ENCODE results near the gene TXNDC2.
"Not testable (repeated sequence)": the region's sequence is repeated elsewhere in the genome, so short reads cannot be mapped to it uniquely, and the experiment has no call there.

The TXNDC2 gene

DNA sequence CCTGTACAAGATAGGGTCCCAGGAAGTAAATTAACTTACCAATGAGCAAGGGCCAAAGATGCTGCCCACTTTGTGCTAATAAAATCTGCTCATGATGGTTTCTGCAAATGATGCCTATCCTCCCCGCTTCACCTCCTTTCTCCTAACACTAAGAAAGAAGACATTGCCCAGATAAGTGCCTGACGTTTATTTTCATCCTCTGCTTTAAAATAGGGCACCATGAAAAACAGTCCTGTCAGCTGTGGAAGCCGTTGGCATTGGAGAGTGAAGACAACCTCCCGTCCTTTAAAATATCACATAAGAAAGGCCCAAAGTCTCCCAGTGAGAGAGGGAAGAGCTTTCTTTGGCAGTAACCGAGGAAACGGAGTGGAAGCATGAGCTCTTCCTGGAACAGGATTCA lies 1.7 kb upstream of the TXNDC2 start:
- DNase-seq (ENCODE audit: low read depth in 2 of 3, low spot score in 2 of 3): no peak

GRCh38 chr18:9884532-9885140 lies 1.1 kb upstream of the TXNDC2 start:
- DNase-seq (ENCODE audit: low read depth in 2 of 3, low spot score in 2 of 3): no peak

DNA sequence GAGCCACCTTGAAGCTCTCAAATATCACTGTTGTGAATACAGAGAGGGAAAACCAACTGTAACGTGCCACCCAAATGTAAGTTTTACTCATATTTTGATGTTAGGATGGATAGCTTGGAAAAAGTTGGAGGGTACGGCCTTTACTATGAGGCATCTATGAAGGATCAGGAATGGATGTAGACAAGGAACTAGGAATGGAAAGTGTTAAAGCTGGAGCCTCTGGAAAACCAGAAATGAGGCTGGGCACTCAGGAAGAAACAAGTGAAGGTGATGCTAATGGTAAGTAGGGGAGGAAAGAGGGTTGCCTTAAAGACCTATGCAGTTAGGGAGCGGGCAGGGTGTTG lies 204 bp downstream of the TXNDC2 start:
- no peak for DNase-seq (ENCODE audit: low read depth in 2 of 3, low spot score in 2 of 3)

DNA sequence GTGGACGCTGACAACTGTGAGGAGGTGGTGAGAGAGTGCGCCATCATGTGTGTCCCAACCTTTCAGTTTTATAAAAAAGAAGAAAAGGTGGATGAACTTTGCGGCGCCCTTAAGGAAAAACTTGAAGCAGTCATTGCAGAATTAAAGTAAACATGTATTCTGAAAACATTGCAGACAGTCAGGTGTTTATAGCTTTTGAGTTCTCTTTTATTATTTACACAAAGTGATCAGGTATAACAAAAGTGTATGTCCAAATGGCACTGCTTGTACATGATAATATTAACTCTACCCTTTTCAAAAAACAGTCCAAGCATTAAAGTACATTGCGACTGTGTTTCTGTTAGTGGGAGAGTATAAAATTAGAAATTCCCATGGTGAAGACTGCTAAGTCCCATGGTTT lies 2.2 kb downstream of the TXNDC2 start:
- DNase-seq (ENCODE audit: low read depth in 2 of 3, low spot score in 2 of 3): no peak

DNA sequence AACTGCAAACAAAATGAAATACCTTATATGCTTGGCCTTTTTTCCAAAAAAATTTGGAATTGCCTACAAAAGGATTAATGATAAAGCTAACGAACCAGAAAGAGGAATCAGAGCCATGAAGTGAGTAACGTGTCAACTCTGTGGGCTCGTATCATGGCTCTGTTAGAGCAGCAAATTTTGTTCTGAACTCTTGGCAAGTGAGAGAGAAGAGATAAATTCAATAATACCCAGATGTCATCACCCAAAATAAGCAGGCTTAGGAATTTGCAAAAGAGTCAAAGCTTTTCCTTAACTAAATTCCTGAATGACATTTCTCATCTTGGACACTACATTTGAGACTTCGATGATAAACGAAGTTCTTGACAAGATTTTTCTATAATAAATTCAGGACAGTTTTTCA lies 4.4 kb downstream of the TXNDC2 start:
- no peak for DNase-seq (ENCODE audit: low read depth in 2 of 3, low spot score in 2 of 3)

GRCh38 chr18:9890957-9891356 lies 5.2 kb downstream of the TXNDC2 start:
- DNase-seq (ENCODE audit: low read depth in 2 of 3, low spot score in 2 of 3): no peak

GRCh38 chr18:9891515-9891914 lies 5.7 kb downstream of the TXNDC2 start:
- DNase-seq (ENCODE audit: low read depth in 2 of 3, low spot score in 2 of 3): not testable (repeated sequence)

- no peak for DNase-seq (ENCODE audit: low read depth in 2 of 3, low spot score in 2 of 3)
Measured at GRCh38 chr18:9894454-9895068, 8.8 kb downstream of the TXNDC2 start.

DNA sequence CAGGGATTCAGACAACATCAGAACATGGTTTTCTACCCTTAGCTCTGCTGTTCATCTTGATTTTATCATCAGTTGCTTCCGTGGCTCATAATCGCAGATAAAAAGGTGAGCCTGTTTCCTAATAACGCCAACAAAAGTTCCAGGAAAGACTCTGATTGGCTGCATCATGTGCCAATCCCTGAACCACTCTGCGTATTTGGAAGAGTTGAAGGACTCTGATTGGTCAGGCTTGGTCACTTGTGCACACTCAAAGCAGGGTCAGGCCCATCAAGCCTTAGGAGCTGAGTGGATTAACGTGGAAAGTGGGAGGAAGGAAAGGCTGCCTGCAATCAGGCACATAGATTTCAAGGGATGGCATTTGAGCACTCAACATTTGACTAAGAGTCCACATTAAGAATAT lies 11.4 kb downstream of the TXNDC2 start:
- DNase-seq (ENCODE audit: low read depth in 2 of 3, low spot score in 2 of 3): no peak

DNA sequence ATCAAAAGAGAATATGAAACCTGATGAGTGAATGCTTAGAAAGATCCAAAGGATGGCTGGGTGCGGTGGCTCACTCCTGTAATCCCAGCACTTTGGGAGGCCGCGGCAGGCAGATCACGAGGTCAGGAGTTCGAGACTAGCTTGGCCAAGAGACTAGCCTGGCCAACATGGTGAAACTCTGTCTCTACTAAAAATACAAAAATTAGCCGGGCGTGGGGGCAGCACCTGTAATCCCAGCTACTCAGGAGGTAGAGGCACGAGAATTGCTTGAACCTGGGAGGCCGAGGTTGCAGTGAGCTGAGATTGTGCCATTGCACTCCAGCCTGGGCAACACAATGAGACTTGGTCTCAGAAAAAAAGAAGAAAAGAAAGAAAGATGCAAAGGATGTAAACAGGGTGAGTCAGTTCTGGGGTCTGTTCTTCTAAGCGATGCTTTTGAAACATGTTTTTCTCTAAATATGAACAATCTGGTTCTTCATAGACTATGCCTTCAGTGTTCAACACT lies 12.1 kb downstream of the TXNDC2 start:
- DNase-seq (ENCODE audit: low read depth in 2 of 3, low spot score in 2 of 3): not testable (repeated sequence)

DNA sequence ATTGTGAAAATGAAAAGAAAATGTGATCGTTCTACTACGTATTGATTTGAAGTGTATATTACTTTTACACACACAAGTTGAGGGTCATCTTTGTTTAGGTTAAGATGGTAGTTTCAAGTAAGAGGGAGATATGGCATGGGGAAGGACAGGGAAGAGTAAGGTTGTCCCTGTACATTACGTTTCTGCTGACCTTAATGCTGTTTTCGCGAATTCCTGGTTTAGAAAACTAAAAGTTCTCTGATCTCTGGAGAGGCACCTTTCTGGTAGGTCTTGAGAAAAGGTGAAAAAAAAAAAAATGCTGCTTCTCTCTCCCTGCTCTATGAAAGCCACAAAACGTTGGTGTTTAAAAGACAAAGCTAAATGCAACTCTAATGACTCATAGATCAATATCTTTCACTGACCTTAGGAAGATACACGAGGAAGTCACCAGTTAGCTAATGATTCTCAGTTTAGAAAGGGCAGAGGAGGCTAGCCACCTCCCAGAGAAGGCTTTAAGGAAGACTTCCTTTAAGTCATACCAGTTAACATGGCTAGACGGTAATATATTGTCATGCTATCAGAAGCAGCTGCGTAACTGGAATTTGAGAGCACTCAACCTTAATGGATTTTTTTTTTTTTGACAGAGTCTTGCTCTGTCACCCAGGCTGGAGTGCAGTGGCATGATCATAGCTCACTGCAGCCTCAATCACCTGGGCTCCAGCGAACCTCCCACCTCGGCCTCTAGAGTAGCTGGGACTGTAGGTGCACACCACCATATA lies 13.2 kb downstream of the TXNDC2 start:
- no peak for DNase-seq (ENCODE audit: low read depth in 2 of 3, low spot score in 2 of 3)

DNA sequence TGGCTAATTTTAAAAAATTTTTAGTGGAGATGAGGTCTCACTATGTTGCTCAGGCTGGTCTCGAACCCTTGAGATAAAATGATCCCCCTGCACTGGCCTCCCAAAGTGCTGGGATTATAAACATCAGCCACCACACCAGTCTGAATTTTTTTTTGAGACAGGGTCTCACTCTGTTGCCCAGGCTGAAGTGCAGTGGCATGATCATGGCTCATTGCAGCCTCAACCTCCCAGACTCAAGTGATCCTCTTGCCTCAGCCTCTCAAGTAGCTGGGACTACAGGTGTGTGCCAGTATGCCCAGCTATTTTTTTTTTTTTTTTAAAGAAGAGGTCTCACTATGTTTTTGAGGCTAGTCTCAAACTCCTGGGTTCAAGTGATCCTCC lies 13.8 kb downstream of the TXNDC2 start:
- not testable (repeated sequence) for DNase-seq (ENCODE audit: low read depth in 2 of 3, low spot score in 2 of 3)

- no peak for DNase-seq (ENCODE audit: low read depth in 2 of 3, low spot score in 2 of 3)
Measured at GRCh38 chr18:9900699-9901098, 14.9 kb downstream of the TXNDC2 start.

DNA sequence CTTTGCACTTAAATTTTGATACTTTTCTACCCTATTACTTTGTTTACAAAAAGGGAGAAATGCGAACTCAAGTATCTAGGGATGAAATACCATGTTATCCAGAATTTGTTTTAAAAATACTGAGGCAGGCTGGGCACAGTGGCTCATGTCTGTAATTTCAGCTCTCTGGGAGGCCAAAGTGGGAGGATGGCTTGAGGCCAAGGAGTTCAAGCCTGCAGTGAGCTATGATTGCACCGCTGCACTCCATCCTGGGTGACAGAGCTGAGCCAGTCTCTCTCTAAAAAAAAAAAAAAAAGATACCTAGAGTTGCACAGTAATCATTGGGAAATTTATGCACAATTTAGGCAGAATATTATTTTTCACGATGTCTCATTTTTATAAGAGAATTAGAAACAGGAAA lies 15.6 kb downstream of the TXNDC2 start:
- no peak for DNase-seq (ENCODE audit: low read depth in 2 of 3, low spot score in 2 of 3)

DNA sequence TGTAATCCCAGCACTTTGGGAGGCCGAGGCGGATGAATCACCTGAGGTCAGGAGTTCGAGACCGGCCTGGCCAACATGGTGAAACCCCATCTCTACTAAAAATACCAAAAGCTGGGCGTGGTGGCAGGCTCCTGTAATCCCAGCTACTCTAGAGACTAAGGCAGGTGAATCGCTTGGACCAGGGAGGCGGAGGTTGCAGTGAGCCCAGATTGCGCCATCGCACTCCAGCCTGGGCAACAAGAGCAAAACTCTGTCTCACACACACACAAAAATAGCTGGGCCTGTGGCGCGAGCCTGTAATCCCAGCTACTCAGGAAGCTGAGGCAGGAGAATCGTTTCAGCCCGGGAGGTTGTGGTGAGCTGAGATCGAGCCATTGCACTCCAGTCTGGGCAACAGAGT lies 16.5 kb downstream of the TXNDC2 start:
- DNase-seq (ENCODE audit: low read depth in 2 of 3, low spot score in 2 of 3): not testable (repeated sequence)

DNA sequence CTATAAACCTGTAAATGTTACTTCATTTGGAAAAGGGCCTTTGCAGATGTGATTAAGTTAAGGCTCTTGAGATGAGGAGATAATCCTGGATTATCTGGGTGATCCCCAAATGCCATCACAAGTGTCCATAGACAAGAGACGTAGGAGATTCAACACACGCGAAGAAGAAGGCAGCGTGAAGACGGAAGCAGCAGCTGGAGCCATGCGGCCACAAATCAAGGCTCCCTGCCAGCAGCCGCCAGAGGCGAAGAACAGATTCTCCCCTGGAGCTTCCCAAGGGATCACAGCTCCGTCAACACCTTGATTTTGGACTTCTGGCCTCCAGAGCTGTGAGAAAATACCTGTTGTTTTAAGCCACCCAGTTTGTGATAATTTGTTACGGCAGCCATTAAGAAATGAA lies 17.1 kb downstream of the TXNDC2 start:
- DNase-seq (ENCODE audit: low read depth in 2 of 3, low spot score in 2 of 3): no peak

GRCh38 chr18:9905401-9905922 lies 19.7 kb downstream of the TXNDC2 start:
- DNase-seq (ENCODE audit: low read depth in 2 of 3, low spot score in 2 of 3): no peak

DNA sequence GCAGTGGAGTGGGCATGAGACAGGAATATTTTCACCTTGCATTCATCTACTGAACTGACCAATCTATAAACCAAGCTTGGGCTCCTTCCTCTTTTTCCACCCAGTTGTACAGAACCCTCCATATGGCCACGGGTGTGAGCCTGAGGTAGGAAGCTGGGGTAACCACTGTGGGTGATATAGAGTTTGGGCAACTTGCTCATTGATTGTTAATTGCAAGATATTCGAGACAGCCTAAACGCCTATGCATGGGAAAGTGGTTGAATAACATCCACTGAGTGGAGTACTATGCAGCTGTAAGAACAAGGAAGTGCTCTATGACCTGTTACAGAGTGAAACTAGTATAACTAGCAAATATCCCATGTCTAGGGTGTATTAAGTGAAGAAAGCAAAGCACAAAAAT lies 20.7 kb downstream of the TXNDC2 start:
- DNase-seq (ENCODE audit: low read depth in 2 of 3, low spot score in 2 of 3): no peak

DNA sequence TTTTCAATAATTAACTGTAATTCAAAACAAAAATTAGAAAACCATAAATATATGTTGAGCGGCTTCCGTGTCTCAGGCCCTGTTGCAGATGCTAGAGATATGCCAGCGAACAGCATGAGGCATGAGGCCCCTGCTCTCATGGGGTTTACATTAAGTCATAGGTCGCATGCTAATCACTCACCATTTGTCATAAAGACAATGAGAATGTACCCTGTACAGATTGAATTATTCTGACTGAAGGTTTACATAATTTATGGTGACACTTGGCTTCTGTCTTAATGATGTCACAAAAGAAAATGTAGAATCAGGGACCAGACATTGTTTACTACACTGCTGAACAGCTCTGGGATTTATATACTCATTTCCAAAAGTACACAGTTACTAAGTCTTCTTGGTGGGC lies 22.1 kb downstream of the TXNDC2 start:
- DNase-seq (ENCODE audit: low read depth in 2 of 3, low spot score in 2 of 3): no peak

DNA sequence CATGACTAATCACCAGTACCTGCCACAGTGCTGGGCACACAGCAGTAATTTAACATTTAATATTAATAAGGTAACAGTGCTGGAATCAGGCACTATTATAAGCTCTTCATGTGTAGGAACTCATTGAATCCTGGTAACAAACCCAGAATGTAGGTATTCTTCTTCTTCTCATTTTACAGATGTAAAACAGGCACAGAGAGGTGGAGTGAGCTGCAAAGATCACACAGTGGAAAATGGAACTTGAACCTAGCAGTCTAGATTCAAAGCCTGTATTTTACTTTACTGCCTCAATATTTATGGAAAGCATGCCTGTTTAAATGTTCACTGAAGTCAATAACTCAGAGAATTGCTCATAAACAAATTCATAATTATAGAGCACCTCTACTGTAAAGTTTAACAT lies 24.3 kb downstream of the TXNDC2 start:
- DNase-seq (ENCODE audit: low read depth in 2 of 3, low spot score in 2 of 3): no peak

GRCh38 chr18:9910661-9911060 lies 24.9 kb downstream of the TXNDC2 start:
- DNase-seq (ENCODE audit: low read depth in 2 of 3, low spot score in 2 of 3): no peak

DNA sequence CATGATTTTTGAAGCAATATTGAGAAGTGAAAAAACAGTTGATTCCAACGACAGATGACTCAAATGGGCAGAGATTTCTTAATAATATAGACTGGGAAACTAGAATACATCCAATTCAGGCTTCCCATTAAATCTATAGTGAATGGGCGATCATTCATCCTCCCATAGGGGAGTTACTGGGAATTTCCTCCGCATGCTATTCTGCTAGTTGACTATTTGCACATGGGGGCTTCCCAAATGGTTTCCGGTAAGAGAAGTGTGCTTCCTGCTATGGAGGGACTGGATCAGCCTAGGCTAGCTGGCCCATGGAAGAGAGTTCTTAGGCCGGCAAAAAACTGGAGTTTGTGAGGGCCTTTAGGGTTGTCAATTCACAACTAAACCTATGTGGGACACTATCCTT lies 25.5 kb downstream of the TXNDC2 start:
- no peak for DNase-seq (ENCODE audit: low read depth in 2 of 3, low spot score in 2 of 3)
